Fibroblast of lung (primary cell): Measurements from ENCODE around the gene APOBEC4. TPM values are rescaled to one million over a fixed set of nuclear protein-coding genes. Genes with fewer than 3 reads are reported as not detected.
A peak's percentile ranks its signal among the peaks of the same experiment; 100 is the strongest.

Experiments
- DNase-seq, 2 donors: peaks; one replicate each; pipeline versions ENCODE4 v3.0.0 to v3.0.0-alpha.2; 2010; ENCODE audit warnings: low read depth in 2 of 2
- H2AFZ ChIP-seq: 2 replicates; pipeline ENCODE4 v1.5.1; 2012; ENCODE audit warnings: low read length, control low read depth, inconsistent platforms
- H3K27ac ChIP-seq: 2 replicates; pipeline ENCODE4 v1.5.1; 2011; ENCODE audit warnings: low read length, control low read depth; ENCODE audit not compliant: insufficient read depth
- H3K27me3 ChIP-seq: 2 replicates; pipeline ENCODE4 v1.5.1; 2011; ENCODE audit warnings: mild to moderate bottlenecking, low read length; ENCODE audit not compliant: control insufficient read depth, insufficient read depth
- H3K36me3 ChIP-seq: 2 replicates; pipeline ENCODE4 v1.5.1; 2011; ENCODE audit warnings: low read length; ENCODE audit not compliant: control insufficient read depth, insufficient read depth
- H3K4me1 ChIP-seq: 2 replicates; pipeline ENCODE4 v1.5.1; 2011; ENCODE audit warnings: low read length; ENCODE audit not compliant: control insufficient read depth, insufficient read depth; ENCODE audit errors: extremely low read depth
- H3K4me2 ChIP-seq: 2 replicates; pipeline ENCODE4 v1.5.1; 2011; ENCODE audit warnings: low read length, control low read depth; ENCODE audit not compliant: insufficient read depth; ENCODE audit errors: extremely low read depth
- H3K4me3 ChIP-seq, 4 experiments: fragments of 200-600 bp in 1 of 4; sonication (generic) in 1 of 4; replicated peaks in 1 of 4; 2 replicates each; pipeline ENCODE4 v1.5.1; 2011 to 2016; ENCODE audit warnings: low read length in 4 of 4, low read depth in 3 of 4, mild to moderate bottlenecking in 3 of 4, control low read depth in 2 of 4, inconsistent platforms in 1 of 4, mixed read lengths in 1 of 4; ENCODE audit not compliant: insufficient read depth in 1 of 4; ENCODE audit errors: control extremely low read depth in 1 of 4
- H3K79me2 ChIP-seq: 2 replicates; pipeline ENCODE4 v1.5.1; 2012; ENCODE audit warnings: mild to moderate bottlenecking, low read length, inconsistent platforms; ENCODE audit not compliant: control insufficient read depth, insufficient read depth
- H3K9ac ChIP-seq: 2 replicates; pipeline ENCODE4 v1.5.1; 2011; ENCODE audit warnings: mild to moderate bottlenecking, low read length, control low read depth; ENCODE audit not compliant: insufficient read depth
- H3K9me3 ChIP-seq: 2 replicates; pipeline ENCODE4 v1.5.1; 2012; ENCODE audit warnings: low read depth, low read length; ENCODE audit not compliant: control insufficient read depth, insufficient read depth
- H4K20me1 ChIP-seq: 2 replicates; pipeline ENCODE4 v1.5.1; 2011; ENCODE audit warnings: low read length; ENCODE audit not compliant: control insufficient read depth, insufficient read depth; ENCODE audit errors: extremely low read depth
- CTCF ChIP-seq, 2 donors: IDR thresholded peaks in 1 of 2; conservative IDR thresholded peaks in 1 of 2; 1 replicate in 1 of 2; 2 replicates in 1 of 2; pipeline ENCODE4 v1.5.1; 2011 to 2012; ENCODE audit warnings: low read length in 2 of 2, control low read depth in 1 of 2, inconsistent platforms in 1 of 2, low read depth in 1 of 2, mild to moderate bottlenecking in 1 of 2
- EZH2 ChIP-seq: IDR thresholded peaks from 2 replicates; pipeline ENCODE4 v1.5.1; 2012; ENCODE audit warnings: low read length, control low read depth, mild to moderate bottlenecking; ENCODE audit errors: missing control alignments
- polyA plus RNA-seq, 2 donors: library from polyadenylated mRNA; depleted of rRNA in 1 of 2; stranded (reverse) in 1 of 2; unstranded in 1 of 2; fragments of >200 nt; gene quantifications; 2 replicates each; pipeline ENCODE4 v1.2.1, GENCODE V29; 2011 to 2012; ENCODE audit warnings: missing spikeins in 1 of 2
- total RNA-seq: library from RNA; depleted of rRNA; stranded (reverse); fragments of >200 nt; gene quantifications from 2 replicates; pipeline ENCODE4 v1.2.1, GENCODE V29; 2014

Gene APOBEC4
- total and polyA plus RNA-seq, 2 donors (not counting 1 experiment from before 2014, with no cell fraction given): not detected

DNA sequence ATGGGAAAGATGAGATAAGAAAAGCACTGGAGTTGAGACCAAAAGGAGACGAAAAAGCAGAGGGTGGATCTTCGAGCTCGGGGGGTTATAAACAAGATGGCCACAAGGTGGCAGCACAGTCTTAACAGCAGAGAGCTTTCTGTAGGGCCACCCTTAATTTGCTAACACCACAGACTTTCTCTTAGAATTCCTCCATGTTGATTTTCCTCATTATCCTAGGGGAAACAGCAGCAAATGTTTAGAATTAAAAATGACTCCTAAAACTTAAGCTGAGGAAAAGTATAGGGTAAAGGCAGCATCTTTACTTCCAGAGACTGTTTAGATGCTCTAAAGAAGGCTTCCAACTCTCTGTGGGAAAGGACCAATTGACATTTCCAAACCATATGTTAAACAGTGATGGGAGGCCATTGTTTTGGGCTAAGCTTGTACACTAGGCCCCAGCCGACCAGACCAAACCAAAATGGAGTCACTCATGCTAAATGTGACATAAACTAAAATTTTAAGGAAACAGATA, 2.5 kb upstream of the APOBEC4 start:
- H3K9me3 ChIP-seq: no peaks in the 10 kb centered on the region
- TF ChIP-seq EZH2 (no peak), CTCF (conservative IDR thresholded peaks at IDR 0.05 in 1 of 2, IDR thresholded peaks at IDR 0.05 in 1 of 2; ENCODE audit: low read depth in 1 of 2, low read length in 2 of 2) (peak; percentile 83 to 92)
- H3K4me3 ChIP-seq: no peak overlapping the region
- peak; percentile 67 to 91 for DNase-seq
- H3K36me3 ChIP-seq: no peaks in the 10 kb centered on the region
- no peaks in the 10 kb centered on the region for H3K27me3 ChIP-seq
- peaks cover 2% of the 10 kb centered on the region for H3K4me1 ChIP-seq
- H2AFZ ChIP-seq: peak overlapping the region; percentile 92
- peak overlapping the region; percentile 13 for H3K27ac ChIP-seq
- no peaks in the 10 kb centered on the region for H3K79me2 ChIP-seq
- no peak overlapping the region for H3K9ac ChIP-seq
- no peaks in the 10 kb centered on the region for H4K20me1 ChIP-seq
- peak overlapping the region; percentile 72 for H3K4me2 ChIP-seq

- TF ChIP-seq CTCF (conservative IDR thresholded peaks at IDR 0.05 in 1 of 2, IDR thresholded peaks at IDR 0.05 in 1 of 2; ENCODE audit: low read depth in 1 of 2, low read length in 2 of 2) (no peak), EZH2 (no peak)
- Histone ChIP-seq H3K27ac (no peak overlapping the region), H2AFZ (no peak overlapping the region), H3K9ac (no peak overlapping the region), H3K4me3 (no peak overlapping the region), H4K20me1 (no peaks in the 10 kb centered on the region), H3K79me2 (no peaks in the 10 kb centered on the region), H3K36me3 (no peaks in the 10 kb centered on the region), H3K4me1 (peaks cover 2% of the 10 kb centered on the region), H3K4me2 (no peak overlapping the region), H3K9me3 (no peaks in the 10 kb centered on the region), H3K27me3 (no peaks in the 10 kb centered on the region)
- DNase-seq: no peak
Observed at GRCh38 chr1:183654706-183655105, 1.6 kb upstream of the APOBEC4 start.

DNA sequence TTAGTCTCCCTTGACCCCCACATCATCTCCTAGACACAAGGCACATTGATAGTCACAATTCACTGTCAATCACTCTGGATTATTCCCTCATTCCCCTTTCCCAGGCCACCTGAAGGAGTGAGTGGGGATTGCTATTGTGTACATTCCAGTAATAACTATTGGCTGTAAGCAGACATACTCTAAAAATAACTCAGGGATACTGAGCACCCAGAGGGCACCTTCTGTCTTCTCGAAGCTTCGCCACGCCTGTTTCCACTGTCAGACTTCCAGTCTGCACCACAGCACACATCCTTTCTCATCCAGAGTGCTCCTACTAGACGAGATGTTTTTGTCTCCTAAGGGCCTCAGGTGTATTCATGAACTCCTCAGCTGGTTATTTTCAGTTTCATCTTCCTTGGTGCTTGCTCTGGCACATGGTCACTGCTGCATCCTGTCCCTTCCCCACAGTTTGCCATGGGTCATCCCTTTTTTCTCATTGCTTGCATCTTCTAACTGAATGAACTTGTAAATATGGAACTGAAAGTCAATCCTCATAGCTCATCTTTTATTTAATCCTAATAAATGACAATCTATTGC, 848 bp upstream of the APOBEC4 start:
- peaks cover 2% of the 10 kb centered on the region for H3K4me1 ChIP-seq
- H3K4me3 ChIP-seq: no peak overlapping the region
- no peaks in the 10 kb centered on the region for H3K9me3 ChIP-seq
- TF ChIP-seq EZH2: no peak
- no peak for TF ChIP-seq CTCF (conservative IDR thresholded peaks at IDR 0.05 in 1 of 2, IDR thresholded peaks at IDR 0.05 in 1 of 2; ENCODE audit: low read depth in 1 of 2, low read length in 2 of 2)
- no peaks in the 10 kb centered on the region for H3K27me3 ChIP-seq
- H3K27ac ChIP-seq: no peak overlapping the region
- H3K36me3 ChIP-seq: no peaks in the 10 kb centered on the region
- no peaks in the 10 kb centered on the region for H4K20me1 ChIP-seq
- H2AFZ ChIP-seq: no peak overlapping the region
- H3K79me2 ChIP-seq: no peaks in the 10 kb centered on the region
- DNase-seq: no peak
- H3K4me2 ChIP-seq: no peak overlapping the region
- H3K9ac ChIP-seq: no peak overlapping the region
